Transverse colon (tissue), 4 donors: ENCODE data around the gene LSM14A. TPM values are rescaled to one million over a fixed set of nuclear protein-coding genes. Genes with fewer than 3 reads are reported as not detected.
"Not testable (repeated sequence)": the region's sequence is repeated elsewhere in the genome, so short reads cannot be mapped to it uniquely, and the experiment has no call there.

ENCODE experiments used
- DNase-seq: peaks from one replicate; pipeline ENCODE4 v3.0.0-alpha.2; 2019
- H3K27ac ChIP-seq, 4 donors: fragments of 200-600 bp; sonication (generic); 2 replicates each; pipeline ENCODE4 v1.5.1; 2016 to 2018; ENCODE audit warnings: inconsistent platforms in 4 of 4
- H3K27me3 ChIP-seq: fragments of 200-600 bp; sonication (generic); 2 replicates; pipeline ENCODE4 v1.5.1; 2017; ENCODE audit warnings: inconsistent platforms
- H3K36me3 ChIP-seq, 4 donors: fragments of 200-600 bp; sonication (generic); 2 replicates each; pipeline ENCODE4 v1.5.1; 2017 to 2019; ENCODE audit warnings: inconsistent platforms in 4 of 4
- H3K4me1 ChIP-seq, 4 donors: fragments of 200-600 bp; sonication (generic); 2 replicates each; pipeline ENCODE4 v1.5.1; 2017 to 2020; ENCODE audit warnings: inconsistent platforms in 4 of 4
- H3K4me3 ChIP-seq, 4 donors: fragments of 200-600 bp; sonication (generic); 1 replicate in 1 of 4; 2 replicates in 3 of 4; pipeline versions ENCODE4 v1.5.1 to v1.6.1; 2017 to 2019; ENCODE audit warnings: inconsistent platforms in 4 of 4
- H3K9me3 ChIP-seq, 2 donors: fragments of 200-600 bp; sonication (generic); 2 replicates each; pipeline ENCODE4 v1.5.1; 2017 to 2019; ENCODE audit warnings: inconsistent platforms in 2 of 2
- EP300 ChIP-seq: sonication (generic); formaldehyde crosslinking; IDR thresholded peaks from one replicate; pipeline ENCODE4 v1.6.1; 2017; ENCODE audit warnings: antibody characterized with exemption, low read depth
- POLR2A ChIP-seq: fragments of 450-650 bp; IDR thresholded peaks from one replicate; pipeline ENCODE4 v1.6.1; 2016; ENCODE audit warnings: antibody characterized with exemption, mild to moderate bottlenecking, moderate library complexity
- POLR2AphosphoS5 ChIP-seq, 3 donors: sonication (generic); formaldehyde crosslinking; IDR thresholded peaks; one replicate each; pipeline ENCODE4 v1.6.1; 2016; ENCODE audit warnings: antibody characterized with exemption in 3 of 3
- WGBS, 2 donors: methylation state at CpG; one replicate each; pipeline ENCODE4 v1.1.5; 2018; ENCODE audit warnings: low coverage in 1 of 2; 5-methylcytosine and 5-hydroxymethylcytosine counted together
- in situ Hi-C, 4 donors: fragments of 200-750 bp; cut with MboI; loops; one replicate each; pipeline versions ENCODE4 v1.15.0 to v1.15.1; 2017; ENCODE audit warnings: low sequenced_read_pairs in 3 of 4, low pct_ligation_motif_present in 1 of 4, low pct_unique_long_range_greater_than_20kb in 1 of 4
- intact Hi-C: fragments of 100-400 bp; cut with DNase I; formaldehyde crosslinking; loops from one replicate; pipeline ENCODE4 v1.15.1; 2023; ENCODE audit warnings: low total_unique reads
- total RNA-seq, 4 donors: library from RNA; depleted of rRNA; stranded (reverse); fragments of >200 nt; gene quantifications; one replicate each; pipeline ENCODE4 v1.1.0, GENCODE V29; 2016
- TF ChIP-seq, protein P1 (sequence below), 5 experiments: fragments of 200-600 bp in 3 of 5; fragments of 450-650 bp in 2 of 5; sonication (generic) in 3 of 5; IDR thresholded peaks; 1 replicate in 2 of 5; 2 replicates in 3 of 5; pipeline ENCODE4 v1.5.1; 2016 to 2017; ENCODE audit warnings: antibody characterized with exemption in 5 of 5, inconsistent platforms in 3 of 5, mild to moderate bottlenecking in 2 of 5, moderate library complexity in 1 of 5

Gene LSM14A
- total RNA-seq, 4 donors from 2014 or later = 88.4 to 211 (median 119) TPM

DNA sequence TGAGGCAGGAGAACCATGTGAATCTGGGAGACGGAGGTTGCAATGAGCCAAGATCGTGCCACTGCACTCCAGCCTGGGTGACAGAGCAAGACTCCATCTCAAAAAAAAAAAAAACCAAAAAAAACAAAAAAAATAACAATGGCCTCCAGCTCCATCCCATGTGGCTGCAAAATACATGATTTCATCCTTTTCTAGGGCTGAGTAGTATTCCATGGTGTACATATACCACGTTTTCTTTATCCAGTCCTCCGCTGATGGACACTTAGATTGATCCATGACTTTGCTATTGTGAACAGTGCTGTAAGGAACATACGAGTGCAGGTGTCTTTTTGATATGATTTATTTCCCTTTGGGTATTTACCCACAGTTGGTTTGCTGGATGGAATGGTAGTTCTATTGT, 20.9 kb upstream of the LSM14A start:
- 81 to 83% methylated on average over 3 to 5 of the region's 5 CpGs for WGBS, 2 donors
- TF ChIP-seq EP300 (no peak), POLR2A (no peak), POLR2AphosphoS5 (IDR thresholded peaks at IDR 0.05) (no peak)
- TF ChIP-seq, protein P1, sequence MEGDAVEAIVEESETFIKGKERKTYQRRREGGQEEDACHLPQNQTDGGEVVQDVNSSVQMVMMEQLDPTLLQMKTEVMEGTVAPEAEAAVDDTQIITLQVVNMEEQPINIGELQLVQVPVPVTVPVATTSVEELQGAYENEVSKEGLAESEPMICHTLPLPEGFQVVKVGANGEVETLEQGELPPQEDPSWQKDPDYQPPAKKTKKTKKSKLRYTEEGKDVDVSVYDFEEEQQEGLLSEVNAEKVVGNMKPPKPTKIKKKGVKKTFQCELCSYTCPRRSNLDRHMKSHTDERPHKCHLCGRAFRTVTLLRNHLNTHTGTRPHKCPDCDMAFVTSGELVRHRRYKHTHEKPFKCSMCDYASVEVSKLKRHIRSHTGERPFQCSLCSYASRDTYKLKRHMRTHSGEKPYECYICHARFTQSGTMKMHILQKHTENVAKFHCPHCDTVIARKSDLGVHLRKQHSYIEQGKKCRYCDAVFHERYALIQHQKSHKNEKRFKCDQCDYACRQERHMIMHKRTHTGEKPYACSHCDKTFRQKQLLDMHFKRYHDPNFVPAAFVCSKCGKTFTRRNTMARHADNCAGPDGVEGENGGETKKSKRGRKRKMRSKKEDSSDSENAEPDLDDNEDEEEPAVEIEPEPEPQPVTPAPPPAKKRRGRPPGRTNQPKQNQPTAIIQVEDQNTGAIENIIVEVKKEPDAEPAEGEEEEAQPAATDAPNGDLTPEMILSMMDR (IDR thresholded peaks at IDR 0.05) = no peak
- intact Hi-C loops (no loop called here), in situ Hi-C loops (no loop called here)
- no peak for DNase-seq
- H3K4me3 ChIP-seq = no peak overlapping the region
- no peaks in the 10 kb centered on the region for H3K9me3 ChIP-seq
- H3K27me3 ChIP-seq = no peaks in the 10 kb centered on the region
- no peaks in the 10 kb centered on the region for H3K4me1 ChIP-seq
- no peaks in the 10 kb centered on the region for H3K36me3 ChIP-seq
- H3K27ac ChIP-seq = no peak overlapping the region

DNA sequence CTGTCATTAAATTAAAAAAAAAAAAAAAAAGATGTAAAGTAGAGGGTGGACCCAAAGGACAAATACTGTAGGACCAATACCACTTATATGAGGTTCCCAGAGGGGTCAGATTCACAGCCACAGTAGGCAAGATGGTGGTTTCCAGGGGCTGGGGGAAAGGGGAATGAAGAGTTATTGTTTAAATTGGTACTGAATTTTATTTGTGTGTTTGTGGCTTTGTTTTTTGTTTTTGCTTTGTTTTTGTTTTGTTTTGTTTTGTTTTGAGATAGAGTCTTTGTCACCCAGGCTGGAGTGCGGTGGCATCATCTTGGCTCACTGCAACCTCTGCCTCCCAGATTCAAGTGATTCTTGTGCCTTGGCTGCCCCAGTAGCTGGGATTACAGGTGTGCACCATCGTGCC, 17.9 kb upstream of the LSM14A start:
- Histone ChIP-seq H3K4me3 (no peak overlapping the region), H3K27me3 (no peaks in the 10 kb centered on the region), H3K36me3 (no peaks in the 10 kb centered on the region), H3K4me1 (no peaks in the 10 kb centered on the region), H3K9me3 (no peaks in the 10 kb centered on the region), H3K27ac (no peak overlapping the region)
- intact Hi-C loops (no loop called here), in situ Hi-C loops (no loop called here)
- 83 to 100% methylated on average over 1 to 2 of the region's 2 CpGs for WGBS, 2 donors
- TF ChIP-seq, protein P1 (IDR thresholded peaks at IDR 0.05) = no peak
- TF ChIP-seq EP300 (no peak), POLR2A (no peak), POLR2AphosphoS5 (IDR thresholded peaks at IDR 0.05) (no peak)
- no peak for DNase-seq

DNA sequence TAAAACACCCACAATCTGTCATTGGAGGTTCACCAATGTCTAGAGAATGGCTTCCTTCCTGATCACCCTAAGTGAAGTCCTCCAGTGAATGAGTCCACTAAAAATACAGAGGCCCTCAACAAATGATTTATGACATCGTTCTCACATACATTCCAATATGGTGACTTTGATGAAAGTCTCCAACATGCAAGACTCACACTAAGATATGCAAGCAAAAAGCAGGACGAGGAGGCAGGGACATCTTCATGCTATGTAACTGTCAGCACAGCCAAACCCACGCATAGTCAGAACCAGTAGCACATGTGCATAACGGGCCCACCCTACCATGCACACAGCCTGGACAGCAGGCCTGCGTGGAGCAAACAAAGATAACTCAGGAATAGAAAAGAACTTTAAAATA, 16.6 kb upstream of the LSM14A start:
- no peak for DNase-seq
- WGBS, 2 donors = 88 to 92% methylated on average over 3 to 5 of the region's 5 CpGs
- Histone ChIP-seq H3K36me3 (no peaks in the 10 kb centered on the region), H3K27ac (no peak overlapping the region), H3K4me1 (no peaks in the 10 kb centered on the region), H3K4me3 (no peak overlapping the region), H3K27me3 (no peaks in the 10 kb centered on the region), H3K9me3 (no peaks in the 10 kb centered on the region)
- TF ChIP-seq EP300 = no peak
- TF ChIP-seq POLR2A = no peak
- TF ChIP-seq, protein P1 (IDR thresholded peaks at IDR 0.05) = no peak
- TF ChIP-seq POLR2AphosphoS5 (IDR thresholded peaks at IDR 0.05) = no peak
- in situ Hi-C loops = no loop called here
- intact Hi-C loops = no loop called here

DNA sequence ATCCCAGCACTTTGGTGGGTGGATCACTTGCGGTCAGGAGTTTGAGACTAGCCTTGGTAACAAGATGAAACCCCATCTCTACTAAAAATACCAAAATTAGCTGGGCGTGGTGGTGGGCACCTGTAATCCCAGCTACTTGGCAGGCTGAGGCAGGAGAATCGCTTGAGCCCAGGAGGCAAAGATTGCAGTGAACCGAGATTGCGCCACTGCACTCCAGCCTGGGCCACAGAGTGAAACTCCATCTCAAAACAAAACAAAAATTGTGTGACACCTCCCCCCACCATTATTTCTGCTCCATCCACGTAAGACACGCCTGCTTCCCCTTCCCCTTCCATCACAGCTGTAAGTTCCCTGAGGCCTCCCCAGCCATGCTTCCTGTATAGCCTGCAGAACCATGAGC, 13.3 kb upstream of the LSM14A start:
- H3K27ac ChIP-seq, H3K9me3 ChIP-seq, DNase-seq, in situ Hi-C loops, H3K27me3 ChIP-seq, H3K4me1 ChIP-seq, H3K4me3 ChIP-seq, intact Hi-C loops, H3K36me3 ChIP-seq: not testable (repeated sequence)
- WGBS, 2 donors = 62 to 85% methylated on average over 3 to 7 of the region's 7 CpGs

DNA sequence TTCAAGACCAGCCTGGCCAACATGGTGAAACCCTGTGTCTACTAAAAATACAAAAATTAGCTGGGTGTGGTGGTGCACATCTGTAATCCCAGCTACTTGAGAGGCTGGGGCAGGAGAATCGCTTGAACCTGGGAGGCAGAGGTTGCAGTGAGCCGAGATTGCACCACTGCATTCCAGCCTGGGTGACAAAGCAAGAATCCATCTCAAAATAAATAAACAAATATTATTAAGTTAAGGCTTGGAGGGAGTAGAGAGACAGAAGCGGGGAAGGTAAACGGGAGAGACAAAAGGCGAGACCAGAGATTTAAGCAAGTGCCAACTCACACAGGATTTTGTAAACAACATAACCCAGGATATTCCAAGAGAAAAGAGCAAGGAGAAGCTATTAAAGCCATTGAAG, 12.8 kb upstream of the LSM14A start:
- H3K27ac ChIP-seq, H3K4me3 ChIP-seq, in situ Hi-C loops, DNase-seq, H3K36me3 ChIP-seq, intact Hi-C loops, H3K9me3 ChIP-seq, H3K27me3 ChIP-seq, H3K4me1 ChIP-seq: not testable (repeated sequence)
- whole genome bisulfite sequencing, 2 donors = 64 to 78% methylated on average over 3 to 5 of the region's 5 CpGs

DNA sequence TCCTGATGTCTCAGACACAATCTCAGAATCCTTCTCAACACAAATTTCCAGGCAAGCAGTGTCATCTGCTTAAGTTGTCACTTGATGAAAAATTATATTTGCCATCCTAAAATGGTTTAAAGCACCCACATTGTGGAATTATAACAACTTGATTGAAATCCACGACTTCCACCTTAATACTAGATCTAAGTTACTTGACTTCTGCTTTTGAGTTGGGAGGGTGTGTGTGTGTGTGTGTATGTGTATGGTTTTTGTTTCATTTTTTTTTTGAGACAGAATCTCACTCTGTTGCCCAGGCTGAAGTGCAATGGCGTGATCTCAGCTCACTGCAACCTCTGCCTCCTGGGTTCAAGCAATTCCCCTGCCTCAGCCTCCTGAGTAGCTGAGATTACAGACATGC, 10.4 kb upstream of the LSM14A start:
- H3K9me3 ChIP-seq, H3K4me1 ChIP-seq, DNase-seq, H3K27ac ChIP-seq, H3K36me3 ChIP-seq, H3K4me3 ChIP-seq, in situ Hi-C loops, intact Hi-C loops, H3K27me3 ChIP-seq: not testable (repeated sequence)
- WGBS, 2 donors = 78% methylated on average over 2 of the region's 2 CpGs; no CpG with 5 or more reads in 1 of the 2 donors
